ENCODE measurements around the gene MEGF10. TPM values are rescaled to one million over a fixed set of nuclear protein-coding genes. Genes with fewer than 3 reads are reported as not detected.

MEGF10 gene
- total and polyA plus RNA-seq, 5 experiments from 2014 or later, result 0.22 TPM; not detected in 4

- no peaks in the 10 kb centered on the region for H3K36me3 Mint-ChIP-seq
- H3K27me3 Mint-ChIP-seq, result peaks cover 0 to 15% (median 2%) of the 10 kb centered on the region in 5 donors
- H3K4me3 Mint-ChIP-seq, result no peak overlapping the region
- no peaks in the 10 kb centered on the region for H3K4me1 Mint-ChIP-seq
- no peaks in the 10 kb centered on the region for H3K9me3 Mint-ChIP-seq
- DNase-seq (no peak), ATAC-seq (no peak)
- no peak overlapping the region for H3K27ac Mint-ChIP-seq
- POLR2A ChIA-PET, result no interaction called here
These were observed 157.2 kb downstream of the MEGF10 start for GRCh38 chr5:127447827-127448226.

GRCh38 chr5:127450046-127450445, 159.4 kb downstream of the MEGF10 start:
- no peaks in the 10 kb centered on the region for H3K36me3 Mint-ChIP-seq
- POLR2A ChIA-PET, result no interaction called here
- H3K27me3 Mint-ChIP-seq, result peaks cover 1 to 33% (median 7%) of the 10 kb centered on the region in 5 donors
- H3K9me3 Mint-ChIP-seq, result no peaks in the 10 kb centered on the region
- no peaks in the 10 kb centered on the region for H3K4me1 Mint-ChIP-seq
- no peak for ATAC-seq
- no peak for DNase-seq
- H3K27ac Mint-ChIP-seq, result no peak overlapping the region
- no peak overlapping the region for H3K4me3 Mint-ChIP-seq

GRCh38 chr5:127451096-127451495, 160.5 kb downstream of the MEGF10 start:
- DNase-seq (no peak), ATAC-seq (no peak)
- POLR2A ChIA-PET, result no interaction called here
- no peak overlapping the region for H3K4me3 Mint-ChIP-seq
- H3K36me3 Mint-ChIP-seq, result no peaks in the 10 kb centered on the region
- H3K9me3 Mint-ChIP-seq, result no peaks in the 10 kb centered on the region
- H3K4me1 Mint-ChIP-seq, result no peaks in the 10 kb centered on the region
- H3K27me3 Mint-ChIP-seq, result peaks cover 1 to 33% (median 8%) of the 10 kb centered on the region in 5 donors
- H3K27ac Mint-ChIP-seq, result peak overlapping the region in 1 of 10 donors; percentile 24

GRCh38 chr5:127452626-127453025, 162.0 kb downstream of the MEGF10 start:
- Mint-ChIP-seq H3K9me3 (no peaks in the 10 kb centered on the region), H3K4me3 (no peak overlapping the region), H3K27ac (no peak overlapping the region), H3K27me3 (peaks cover 1 to 33% (median 8%) of the 10 kb centered on the region in 5 donors), H3K36me3 (no peaks in the 10 kb centered on the region), H3K4me1 (no peaks in the 10 kb centered on the region)
- DNase-seq (no peak), ATAC-seq (no peak)
- POLR2A ChIA-PET, result no interaction called here

GRCh38 chr5:127471211-127471610, 180.6 kb downstream of the MEGF10 start:
- POLR2A ChIA-PET, result no interaction called here
- DNase-seq (no peak), ATAC-seq (no peak)
- Mint-ChIP-seq H3K4me3 (no peak overlapping the region), H3K4me1 (no peaks in the 10 kb centered on the region), H3K27me3 (peaks cover 5 to 14% (median 11%) of the 10 kb centered on the region in 5 donors), H3K36me3 (no peaks in the 10 kb centered on the region), H3K27ac (no peak overlapping the region), H3K9me3 (no peaks in the 10 kb centered on the region)

- H3K4me3 Mint-ChIP-seq, result no peak overlapping the region
- no peak for DNase-seq
- POLR2A ChIA-PET, result no interaction called here
- peaks cover 0 to 2% (median 0%) of the 10 kb centered on the region in 9 donors for H3K9me3 Mint-ChIP-seq
- no peaks in the 10 kb centered on the region for H3K4me1 Mint-ChIP-seq
- no peak overlapping the region for H3K27ac Mint-ChIP-seq
- ATAC-seq, result no peak
- H3K36me3 Mint-ChIP-seq, result no peaks in the 10 kb centered on the region
- H3K27me3 Mint-ChIP-seq, result peaks cover 4 to 16% (median 13%) of the 10 kb centered on the region in 5 donors
These were observed 182.1 kb downstream of the MEGF10 start for GRCh38 chr5:127472700-127473099.

GRCh38 chr5:127486471-127486870, 195.9 kb downstream of the MEGF10 start:
- Mint-ChIP-seq H3K4me3 (no peak overlapping the region), H3K27ac (no peak overlapping the region), H3K4me1 (no peaks in the 10 kb centered on the region), H3K36me3 (no peaks in the 10 kb centered on the region), H3K9me3 (no peaks in the 10 kb centered on the region), H3K27me3 (peaks cover 4 to 22% (median 15%) of the 10 kb centered on the region in 5 donors)
- no peak for ATAC-seq
- no peak for DNase-seq
- POLR2A ChIA-PET, result no interaction called here

- Mint-ChIP-seq H3K4me1 (no peaks in the 10 kb centered on the region), H3K9me3 (no peaks in the 10 kb centered on the region), H3K36me3 (no peaks in the 10 kb centered on the region), H3K4me3 (no peak overlapping the region), H3K27ac (no peak overlapping the region), H3K27me3 (peaks cover 10 to 34% (median 18%) of the 10 kb centered on the region in 5 donors)
- POLR2A ChIA-PET, result no interaction called here
- peak in 3 of 10 donors; percentile 56 to 60 (median 59) for DNase-seq
- ATAC-seq, result peak; percentile 62 to 64
These were observed 202.5 kb downstream of the MEGF10 start for GRCh38 chr5:127492854-127493738.

GRCh38 chr5:127498548-127498947, 208.0 kb downstream of the MEGF10 start:
- Mint-ChIP-seq H3K4me1 (no peaks in the 10 kb centered on the region), H3K27me3 (peaks cover 0 to 15% (median 7%) of the 10 kb centered on the region in 5 donors), H3K36me3 (no peaks in the 10 kb centered on the region), H3K9me3 (no peaks in the 10 kb centered on the region), H3K27ac (no peak overlapping the region), H3K4me3 (no peak overlapping the region)
- DNase-seq (no peak), ATAC-seq (no peak)
- POLR2A ChIA-PET, result no interaction called here

GRCh38 chr5:127505905-127506304, 215.3 kb downstream of the MEGF10 start:
- ATAC-seq (no peak), DNase-seq (no peak)
- H3K27ac Mint-ChIP-seq, result no peak overlapping the region
- peaks cover 0 to 3% (median 2%) of the 10 kb centered on the region in 5 donors for H3K27me3 Mint-ChIP-seq
- H3K9me3 Mint-ChIP-seq, result no peaks in the 10 kb centered on the region
- no peaks in the 10 kb centered on the region for H3K36me3 Mint-ChIP-seq
- H3K4me3 Mint-ChIP-seq, result no peak overlapping the region
- H3K4me1 Mint-ChIP-seq, result no peaks in the 10 kb centered on the region
- POLR2A ChIA-PET, result no interaction called here

GRCh38 chr5:127506616-127507015, 216.0 kb downstream of the MEGF10 start:
- POLR2A ChIA-PET, result no interaction called here
- Mint-ChIP-seq H3K27ac (no peak overlapping the region), H3K36me3 (no peaks in the 10 kb centered on the region), H3K4me1 (no peaks in the 10 kb centered on the region), H3K9me3 (no peaks in the 10 kb centered on the region), H3K27me3 (peaks cover 4 to 9% (median 8%) of the 10 kb centered on the region in 5 donors), H3K4me3 (no peak overlapping the region)
- DNase-seq (no peak), ATAC-seq (no peak)

GRCh38 chr5:127508644-127509373, 218.2 kb downstream of the MEGF10 start:
- ATAC-seq, result no peak
- no peaks in the 10 kb centered on the region for H3K9me3 Mint-ChIP-seq
- DNase-seq, result no peak
- H3K4me3 Mint-ChIP-seq, result no peak overlapping the region
- H3K27me3 Mint-ChIP-seq, result peaks cover 10 to 23% (median 17%) of the 10 kb centered on the region in 5 donors
- H3K4me1 Mint-ChIP-seq, result no peaks in the 10 kb centered on the region
- H3K36me3 Mint-ChIP-seq, result no peaks in the 10 kb centered on the region
- H3K27ac Mint-ChIP-seq, result no peak overlapping the region
- POLR2A ChIA-PET, result no interaction called here
